Measurements from ENCODE around the gene ZNF701. TPM values are rescaled to one million over a fixed set of nuclear protein-coding genes. Genes with fewer than 3 reads are reported as not detected.

Gene ZNF701
- total and polyA plus RNA-seq, 2 of the 13 experiments (the other 11 are each of a cell fraction or from before 2014, with no cell fraction given), result 4.5 to 6.3 TPM

DNA sequence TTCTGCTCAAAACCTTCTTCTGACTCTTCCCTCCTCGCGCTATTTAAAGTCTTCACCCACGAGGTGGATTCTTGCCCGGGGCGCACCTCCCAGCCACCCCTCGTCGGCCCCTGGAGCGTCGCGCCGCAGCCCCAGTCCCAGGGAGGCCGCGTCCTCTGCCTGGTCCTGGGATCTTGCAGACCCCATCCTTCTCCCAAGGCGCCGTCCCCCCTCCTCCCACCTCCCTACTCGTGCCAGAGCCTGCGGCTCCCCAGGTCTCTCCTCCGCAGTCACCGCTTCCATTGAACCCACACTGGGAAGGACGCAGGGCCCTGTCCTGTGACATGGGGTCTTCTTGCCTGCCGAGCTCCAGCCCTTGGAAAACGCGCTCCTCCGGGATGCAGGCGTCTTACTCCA, 42.1 kb upstream of the ZNF701 start (continued):
- peak; percentile 26 for TF ChIP-seq HNRNPLL (IDR thresholded peaks at IDR 0.05; ENCODE audit: low read depth, low read length, poor library complexity, severe bottlenecking)
- TF ChIP-seq HDAC1 (CRISPR knock-in tag; IDR thresholded peaks at IDR 0.05), result peak; percentile 36; the same call in 1 of the 2 replicates
- TF ChIP-seq AGO2 (optimal IDR thresholded peaks at IDR 0.05; ENCODE audit: low read depth, low read length), result peak; percentile 44
- TF ChIP-seq ZNF44 (CRISPR knock-in tag; IDR thresholded peaks at IDR 0.05), result no peak
- no peak for TF ChIP-seq KLF16 (CRISPR knock-in tag; IDR thresholded peaks at IDR 0.05)
- TF ChIP-seq, protein P1, sequence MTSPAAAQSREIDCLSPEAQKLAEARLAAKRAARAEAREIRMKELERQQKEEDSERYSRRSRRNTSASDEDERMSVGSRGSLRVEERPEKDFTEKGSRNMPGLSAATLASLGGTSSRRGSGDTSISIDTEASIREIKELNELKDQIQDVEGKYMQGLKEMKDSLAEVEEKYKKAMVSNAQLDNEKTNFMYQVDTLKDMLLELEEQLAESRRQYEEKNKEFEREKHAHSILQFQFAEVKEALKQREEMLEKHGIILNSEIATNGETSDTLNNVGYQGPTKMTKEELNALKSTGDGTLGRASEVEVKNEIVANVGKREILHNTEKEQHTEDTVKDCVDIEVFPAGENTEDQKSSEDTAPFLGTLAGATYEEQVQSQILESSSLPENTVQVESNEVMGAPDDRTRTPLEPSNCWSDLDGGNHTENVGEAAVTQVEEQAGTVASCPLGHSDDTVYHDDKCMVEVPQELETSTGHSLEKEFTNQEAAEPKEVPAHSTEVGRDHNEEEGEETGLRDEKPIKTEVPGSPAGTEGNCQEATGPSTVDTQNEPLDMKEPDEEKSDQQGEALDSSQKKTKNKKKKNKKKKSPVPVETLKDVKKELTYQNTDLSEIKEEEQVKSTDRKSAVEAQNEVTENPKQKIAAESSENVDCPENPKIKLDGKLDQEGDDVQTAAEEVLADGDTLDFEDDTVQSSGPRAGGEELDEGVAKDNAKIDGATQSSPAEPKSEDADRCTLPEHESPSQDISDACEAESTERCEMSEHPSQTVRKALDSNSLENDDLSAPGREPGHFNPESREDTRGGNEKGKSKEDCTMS (CRISPR knock-in tag; conservative IDR thresholded peaks at IDR 0.05), result no peak
- TF ChIP-seq, protein P2, sequence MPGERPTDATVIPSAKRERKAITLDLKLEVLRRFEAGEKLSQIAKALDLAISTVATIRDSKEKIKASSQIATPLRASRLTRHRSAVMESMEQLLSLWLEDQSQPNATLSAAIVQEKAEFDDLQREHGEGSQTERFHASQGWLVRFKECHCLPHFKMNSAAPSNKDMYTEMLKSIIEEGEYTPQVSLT (CRISPR knock-in tag; IDR thresholded peaks at IDR 0.05; ENCODE audit: borderline replicate concordance, low read depth), result no peak
- TF ChIP-seq, protein P3, sequence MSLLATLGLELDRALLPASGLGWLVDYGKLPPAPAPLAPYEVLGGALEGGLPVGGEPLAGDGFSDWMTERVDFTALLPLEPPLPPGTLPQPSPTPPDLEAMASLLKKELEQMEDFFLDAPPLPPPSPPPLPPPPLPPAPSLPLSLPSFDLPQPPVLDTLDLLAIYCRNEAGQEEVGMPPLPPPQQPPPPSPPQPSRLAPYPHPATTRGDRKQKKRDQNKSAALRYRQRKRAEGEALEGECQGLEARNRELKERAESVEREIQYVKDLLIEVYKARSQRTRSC (CRISPR knock-in tag; IDR thresholded peaks at IDR 0.05; ENCODE audit: low read depth), result no peak
- TF ChIP-seq, protein P4, sequence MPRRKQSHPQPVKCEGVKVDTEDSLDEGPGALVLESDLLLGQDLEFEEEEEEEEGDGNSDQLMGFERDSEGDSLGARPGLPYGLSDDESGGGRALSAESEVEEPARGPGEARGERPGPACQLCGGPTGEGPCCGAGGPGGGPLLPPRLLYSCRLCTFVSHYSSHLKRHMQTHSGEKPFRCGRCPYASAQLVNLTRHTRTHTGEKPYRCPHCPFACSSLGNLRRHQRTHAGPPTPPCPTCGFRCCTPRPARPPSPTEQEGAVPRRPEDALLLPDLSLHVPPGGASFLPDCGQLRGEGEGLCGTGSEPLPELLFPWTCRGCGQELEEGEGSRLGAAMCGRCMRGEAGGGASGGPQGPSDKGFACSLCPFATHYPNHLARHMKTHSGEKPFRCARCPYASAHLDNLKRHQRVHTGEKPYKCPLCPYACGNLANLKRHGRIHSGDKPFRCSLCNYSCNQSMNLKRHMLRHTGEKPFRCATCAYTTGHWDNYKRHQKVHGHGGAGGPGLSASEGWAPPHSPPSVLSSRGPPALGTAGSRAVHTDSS (CRISPR knock-in tag; conservative IDR thresholded peaks at IDR 0.05), result no peak
- TF ChIP-seq, protein P5, sequence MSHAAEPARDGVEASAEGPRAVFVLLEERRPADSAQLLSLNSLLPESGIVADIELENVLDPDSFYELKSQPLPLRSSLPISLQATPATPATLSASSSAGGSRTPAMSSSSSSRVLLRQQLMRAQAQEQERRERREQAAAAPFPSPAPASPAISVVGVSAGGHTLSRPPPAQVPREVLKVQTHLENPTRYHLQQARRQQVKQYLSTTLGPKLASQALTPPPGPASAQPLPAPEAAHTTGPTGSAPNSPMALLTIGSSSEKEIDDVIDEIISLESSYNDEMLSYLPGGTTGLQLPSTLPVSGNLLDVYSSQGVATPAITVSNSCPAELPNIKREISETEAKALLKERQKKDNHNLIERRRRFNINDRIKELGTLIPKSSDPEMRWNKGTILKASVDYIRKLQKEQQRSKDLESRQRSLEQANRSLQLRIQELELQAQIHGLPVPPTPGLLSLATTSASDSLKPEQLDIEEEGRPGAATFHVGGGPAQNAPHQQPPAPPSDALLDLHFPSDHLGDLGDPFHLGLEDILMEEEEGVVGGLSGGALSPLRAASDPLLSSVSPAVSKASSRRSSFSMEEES (CRISPR knock-in tag; IDR thresholded peaks at IDR 0.05), result no peak
- peak; percentile 18; the same call in 1 of the 2 replicates for TF ChIP-seq ZNF225 (CRISPR knock-in tag; IDR thresholded peaks at IDR 0.05)
- no peak for TF ChIP-seq AGO1 (IDR thresholded peaks at IDR 0.05; ENCODE audit: low read depth, low read length, poor library complexity, severe bottlenecking)
- TF ChIP-seq ZNF891 (CRISPR knock-in tag; IDR thresholded peaks at IDR 0.05), result 0 out of 2 replicates have a peak, but pooled peaks have one; percentile 50
- TF ChIP-seq HES4 (CRISPR knock-in tag; IDR thresholded peaks at IDR 0.05; ENCODE audit: borderline replicate concordance), result 0 out of 2 replicates have a peak, but pooled peaks have one; percentile 32
- TF ChIP-seq, protein P6, sequence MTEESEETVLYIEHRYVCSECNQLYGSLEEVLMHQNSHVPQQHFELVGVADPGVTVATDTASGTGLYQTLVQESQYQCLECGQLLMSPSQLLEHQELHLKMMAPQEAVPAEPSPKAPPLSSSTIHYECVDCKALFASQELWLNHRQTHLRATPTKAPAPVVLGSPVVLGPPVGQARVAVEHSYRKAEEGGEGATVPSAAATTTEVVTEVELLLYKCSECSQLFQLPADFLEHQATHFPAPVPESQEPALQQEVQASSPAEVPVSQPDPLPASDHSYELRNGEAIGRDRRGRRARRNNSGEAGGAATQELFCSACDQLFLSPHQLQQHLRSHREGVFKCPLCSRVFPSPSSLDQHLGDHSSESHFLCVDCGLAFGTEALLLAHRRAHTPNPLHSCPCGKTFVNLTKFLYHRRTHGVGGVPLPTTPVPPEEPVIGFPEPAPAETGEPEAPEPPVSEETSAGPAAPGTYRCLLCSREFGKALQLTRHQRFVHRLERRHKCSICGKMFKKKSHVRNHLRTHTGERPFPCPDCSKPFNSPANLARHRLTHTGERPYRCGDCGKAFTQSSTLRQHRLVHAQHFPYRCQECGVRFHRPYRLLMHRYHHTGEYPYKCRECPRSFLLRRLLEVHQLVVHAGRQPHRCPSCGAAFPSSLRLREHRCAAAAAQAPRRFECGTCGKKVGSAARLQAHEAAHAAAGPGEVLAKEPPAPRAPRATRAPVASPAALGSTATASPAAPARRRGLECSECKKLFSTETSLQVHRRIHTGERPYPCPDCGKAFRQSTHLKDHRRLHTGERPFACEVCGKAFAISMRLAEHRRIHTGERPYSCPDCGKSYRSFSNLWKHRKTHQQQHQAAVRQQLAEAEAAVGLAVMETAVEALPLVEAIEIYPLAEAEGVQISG (CRISPR knock-in tag; IDR thresholded peaks at IDR 0.05), result 0 out of 2 replicates have a peak, but pooled peaks have one; percentile 9

Measured in HepG2 (cell line).